22Rv1 (cell line): ENCODE results near the gene KL.

Experiments
- ZFX ChIP-seq: fragments of 450-650 bp; IDR thresholded peaks from 2 replicates; pipeline ENCODE4 v1.6.1; 2017; ENCODE audit warnings: antibody characterized with exemption, borderline replicate concordance
- TF ChIP-seq, protein P1 (sequence below): fragments of 450-650 bp; IDR thresholded peaks from 2 replicates; pipeline ENCODE4 v1.5.1; 2017; ENCODE audit warnings: mild to moderate bottlenecking

DNA sequence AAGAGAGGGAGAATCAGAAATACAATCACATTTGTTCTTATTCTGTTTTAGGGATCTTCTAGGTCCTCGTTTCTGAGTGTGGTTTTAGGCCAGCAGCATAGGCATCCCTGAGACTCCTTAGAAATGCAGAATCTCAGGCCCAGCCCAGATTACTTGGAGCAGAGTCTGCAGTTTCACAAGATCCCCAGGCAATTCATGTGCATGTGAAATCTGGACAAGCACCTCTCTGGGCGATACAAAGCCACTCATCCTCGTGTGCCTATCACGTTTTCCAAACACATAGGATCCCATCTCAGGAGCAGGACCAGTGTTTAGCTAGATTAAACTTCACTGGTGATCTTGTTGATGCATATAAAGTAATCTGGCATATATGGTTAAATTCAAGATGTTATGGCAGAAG is 87.2 kb downstream of the KL start:
- TF ChIP-seq, protein P1, sequence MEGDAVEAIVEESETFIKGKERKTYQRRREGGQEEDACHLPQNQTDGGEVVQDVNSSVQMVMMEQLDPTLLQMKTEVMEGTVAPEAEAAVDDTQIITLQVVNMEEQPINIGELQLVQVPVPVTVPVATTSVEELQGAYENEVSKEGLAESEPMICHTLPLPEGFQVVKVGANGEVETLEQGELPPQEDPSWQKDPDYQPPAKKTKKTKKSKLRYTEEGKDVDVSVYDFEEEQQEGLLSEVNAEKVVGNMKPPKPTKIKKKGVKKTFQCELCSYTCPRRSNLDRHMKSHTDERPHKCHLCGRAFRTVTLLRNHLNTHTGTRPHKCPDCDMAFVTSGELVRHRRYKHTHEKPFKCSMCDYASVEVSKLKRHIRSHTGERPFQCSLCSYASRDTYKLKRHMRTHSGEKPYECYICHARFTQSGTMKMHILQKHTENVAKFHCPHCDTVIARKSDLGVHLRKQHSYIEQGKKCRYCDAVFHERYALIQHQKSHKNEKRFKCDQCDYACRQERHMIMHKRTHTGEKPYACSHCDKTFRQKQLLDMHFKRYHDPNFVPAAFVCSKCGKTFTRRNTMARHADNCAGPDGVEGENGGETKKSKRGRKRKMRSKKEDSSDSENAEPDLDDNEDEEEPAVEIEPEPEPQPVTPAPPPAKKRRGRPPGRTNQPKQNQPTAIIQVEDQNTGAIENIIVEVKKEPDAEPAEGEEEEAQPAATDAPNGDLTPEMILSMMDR: no peak
- no peak for TF ChIP-seq ZFX
